ENCODE data around the gene AATF.

- TF ChIP-seq MYC (IDR thresholded peaks at IDR 0.05; ENCODE audit: low read depth, low read length) = no peak
- TF ChIP-seq CTCF (IDR thresholded peaks at IDR 0.05; ENCODE audit: low read depth, low read length) = no peak
- TF ChIP-seq POLR2A (IDR thresholded peaks at IDR 0.05; ENCODE audit: extremely low read depth, insufficient read length) = no peak
Measured at GRCh38 chr17:36935671-36936454, 12.9 kb upstream of the AATF start.

Measured in NB4 (cell line).